Measurements from ENCODE around the gene ZNF277. TPM values are rescaled to one million over a fixed set of nuclear protein-coding genes. Genes with fewer than 3 reads are reported as not detected.
"Not testable (repeated sequence)": the region's sequence is repeated elsewhere in the genome, so short reads cannot be mapped to it uniquely, and the experiment has no call there.

The ZNF277 gene
- total RNA-seq, 6 experiments from 2014 or later, result 11.2 to 20.9 (median 13.1) TPM

GRCh38 chr7:112248598-112248997, 42.1 kb downstream of the ZNF277 start:
- Histone ChIP-seq H3K4me3 (no peak overlapping the region), H3K4me1 (no peaks in the 10 kb centered on the region), H3K9me3 (no peaks in the 10 kb centered on the region), H3K36me3 (no peaks in the 10 kb centered on the region), H3K27ac (no peak overlapping the region), H3K27me3 (no peaks in the 10 kb centered on the region)
- intact Hi-C loops (cut with DNase I), result no loop called here
- DNase-seq, result no peak
- no peak for ATAC-seq
- WGBS (ENCODE audit: insufficient coverage, low coverage, low lambda C conversion rate, missing lambda C conversion rate), result 100% methylated on average over 2 of the region's 2 CpGs
- TF ChIP-seq, protein P1, sequence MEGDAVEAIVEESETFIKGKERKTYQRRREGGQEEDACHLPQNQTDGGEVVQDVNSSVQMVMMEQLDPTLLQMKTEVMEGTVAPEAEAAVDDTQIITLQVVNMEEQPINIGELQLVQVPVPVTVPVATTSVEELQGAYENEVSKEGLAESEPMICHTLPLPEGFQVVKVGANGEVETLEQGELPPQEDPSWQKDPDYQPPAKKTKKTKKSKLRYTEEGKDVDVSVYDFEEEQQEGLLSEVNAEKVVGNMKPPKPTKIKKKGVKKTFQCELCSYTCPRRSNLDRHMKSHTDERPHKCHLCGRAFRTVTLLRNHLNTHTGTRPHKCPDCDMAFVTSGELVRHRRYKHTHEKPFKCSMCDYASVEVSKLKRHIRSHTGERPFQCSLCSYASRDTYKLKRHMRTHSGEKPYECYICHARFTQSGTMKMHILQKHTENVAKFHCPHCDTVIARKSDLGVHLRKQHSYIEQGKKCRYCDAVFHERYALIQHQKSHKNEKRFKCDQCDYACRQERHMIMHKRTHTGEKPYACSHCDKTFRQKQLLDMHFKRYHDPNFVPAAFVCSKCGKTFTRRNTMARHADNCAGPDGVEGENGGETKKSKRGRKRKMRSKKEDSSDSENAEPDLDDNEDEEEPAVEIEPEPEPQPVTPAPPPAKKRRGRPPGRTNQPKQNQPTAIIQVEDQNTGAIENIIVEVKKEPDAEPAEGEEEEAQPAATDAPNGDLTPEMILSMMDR (IDR thresholded peaks at IDR 0.05), result no peak
- no peak for TF ChIP-seq POLR2A (IDR thresholded peaks at IDR 0.05)

GRCh38 chr7:112249967-112250366, 43.5 kb downstream of the ZNF277 start:
- H3K4me3 ChIP-seq; H3K27me3 ChIP-seq; H3K4me1 ChIP-seq; intact Hi-C loops (cut with DNase I); ATAC-seq; H3K27ac ChIP-seq; H3K9me3 ChIP-seq; H3K36me3 ChIP-seq; DNase-seq: not testable (repeated sequence)
- WGBS (ENCODE audit: insufficient coverage, low coverage, low lambda C conversion rate, missing lambda C conversion rate), result 88% methylated on average over 5 of the region's 13 CpGs

GRCh38 chr7:112252141-112252540, 45.6 kb downstream of the ZNF277 start:
- no peak for ATAC-seq
- TF ChIP-seq, protein P1 (IDR thresholded peaks at IDR 0.05), result no peak
- TF ChIP-seq POLR2A (IDR thresholded peaks at IDR 0.05), result no peak
- Histone ChIP-seq H3K36me3 (no peaks in the 10 kb centered on the region), H3K27me3 (no peaks in the 10 kb centered on the region), H3K4me3 (no peak overlapping the region), H3K4me1 (peaks cover 0 to 16% (median 0%) of the 10 kb centered on the region in 4 donors), H3K9me3 (no peaks in the 10 kb centered on the region), H3K27ac (no peak overlapping the region)
- WGBS (ENCODE audit: insufficient coverage, low coverage, low lambda C conversion rate, missing lambda C conversion rate), result 94% methylated on average over 3 of the region's 3 CpGs
- intact Hi-C loops (cut with DNase I), result no loop called here
- no peak for DNase-seq

DNA sequence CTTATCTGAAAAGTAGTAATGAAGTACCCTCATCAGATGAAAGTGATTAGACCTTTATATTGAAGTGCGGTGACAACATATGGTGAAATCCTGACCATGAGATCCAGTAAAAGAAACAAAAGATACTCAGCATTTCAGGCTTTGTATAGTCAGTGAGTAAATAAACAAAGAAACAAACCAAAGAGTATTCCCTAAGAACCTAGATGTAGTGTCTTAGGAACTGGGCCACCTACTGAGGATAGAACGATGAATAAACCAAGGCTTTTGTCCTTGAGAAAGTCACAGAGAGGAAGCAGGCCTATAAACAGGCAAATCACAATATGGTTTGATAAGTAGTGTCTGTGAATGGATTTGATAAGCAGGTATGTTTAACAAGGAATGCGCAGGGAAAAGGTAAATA, 46.2 kb downstream of the ZNF277 start:
- H3K36me3 ChIP-seq, result no peaks in the 10 kb centered on the region
- peaks cover 0 to 21% (median 0%) of the 10 kb centered on the region in 4 donors for H3K4me1 ChIP-seq
- DNase-seq, result no peak
- H3K27ac ChIP-seq, result no peak overlapping the region
- TF ChIP-seq, protein P1 (IDR thresholded peaks at IDR 0.05), result no peak
- no peak for TF ChIP-seq POLR2A (IDR thresholded peaks at IDR 0.05)
- WGBS (ENCODE audit: insufficient coverage, low coverage, low lambda C conversion rate, missing lambda C conversion rate), result 89% methylated on average over 3 of the region's 3 CpGs
- ATAC-seq, result no peak
- no peaks in the 10 kb centered on the region for H3K27me3 ChIP-seq
- no peak overlapping the region for H3K4me3 ChIP-seq
- H3K9me3 ChIP-seq, result no peaks in the 10 kb centered on the region
- intact Hi-C loops (cut with DNase I), result no loop called here

DNA sequence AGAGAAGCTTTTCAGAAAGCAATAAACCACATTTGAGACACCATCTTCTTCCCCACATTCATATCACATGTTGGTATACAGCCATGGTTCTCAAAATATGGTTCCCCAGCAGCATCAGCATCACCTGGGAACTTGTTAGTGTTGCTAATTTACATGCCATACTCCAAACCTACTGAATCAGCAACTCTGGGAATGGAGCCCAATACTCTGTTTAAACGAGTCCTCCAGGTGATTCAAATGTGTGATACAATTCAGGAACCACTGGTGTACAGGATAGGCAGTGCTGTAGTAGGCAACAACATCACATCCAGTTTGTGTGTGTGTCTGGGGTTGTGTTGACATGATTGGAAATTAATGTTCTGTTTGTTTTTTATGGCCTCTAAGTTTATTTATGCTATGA, 47.7 kb downstream of the ZNF277 start:
- peak; percentile 62 to 94 (median 70) for ATAC-seq
- TF ChIP-seq POLR2A (IDR thresholded peaks at IDR 0.05), result no peak
- TF ChIP-seq, protein P1 (IDR thresholded peaks at IDR 0.05), result no peak
- intact Hi-C loops (cut with DNase I), result no loop called here
- H3K9me3 ChIP-seq, result no peaks in the 10 kb centered on the region
- 22% methylated on average over 1 of the region's 1 CpG for WGBS (ENCODE audit: insufficient coverage, low coverage, low lambda C conversion rate, missing lambda C conversion rate)
- no peak overlapping the region for H3K4me3 ChIP-seq
- H3K27ac ChIP-seq, result no peak overlapping the region
- DNase-seq, result no peak
- peaks cover 0 to 21% (median 0%) of the 10 kb centered on the region in 4 donors for H3K4me1 ChIP-seq
- H3K27me3 ChIP-seq, result no peaks in the 10 kb centered on the region
- no peaks in the 10 kb centered on the region for H3K36me3 ChIP-seq
